LNCaP clone FGC (cell line): ENCODE results near the gene SP2.

Experiments
- DNase-seq: peaks from one replicate; pipeline ENCODE4 v3.0.0-alpha.2; 2011; ENCODE audit warnings: low read depth
- H3K4me3 ChIP-seq: 2 replicates; pipeline ENCODE4 v1.5.1; 2011; ENCODE audit warnings: mild to moderate bottlenecking, low read depth, low read length, control low read depth
- CTCF ChIP-seq: IDR thresholded peaks from 2 replicates; pipeline ENCODE4 v1.5.1; 2012; ENCODE audit warnings: mild to moderate bottlenecking; ENCODE audit not compliant: control insufficient read depth, insufficient read depth; ENCODE audit errors: extremely low read depth

SP2 gene

DNA sequence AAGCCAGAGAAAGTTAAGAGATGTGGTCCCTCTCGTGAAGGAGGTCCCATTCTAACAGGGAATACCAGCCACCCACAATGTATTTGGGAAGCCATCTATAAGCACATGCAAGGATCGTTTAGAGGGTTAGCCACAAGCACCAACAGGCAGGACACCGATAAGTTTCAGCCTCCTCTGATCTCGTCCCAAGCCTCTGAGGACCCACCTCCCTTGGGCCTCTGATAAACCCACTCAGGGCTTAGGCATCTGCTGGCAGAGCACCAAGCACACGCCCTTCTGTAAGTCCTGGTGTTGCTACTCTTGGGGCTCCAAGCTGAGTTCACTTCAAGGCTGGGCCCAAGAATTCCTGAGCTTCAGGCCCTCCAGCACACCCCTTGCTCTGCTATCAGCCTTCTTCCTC, 39.9 kb downstream of the SP2 start:
- TF ChIP-seq CTCF: no peak

DNA sequence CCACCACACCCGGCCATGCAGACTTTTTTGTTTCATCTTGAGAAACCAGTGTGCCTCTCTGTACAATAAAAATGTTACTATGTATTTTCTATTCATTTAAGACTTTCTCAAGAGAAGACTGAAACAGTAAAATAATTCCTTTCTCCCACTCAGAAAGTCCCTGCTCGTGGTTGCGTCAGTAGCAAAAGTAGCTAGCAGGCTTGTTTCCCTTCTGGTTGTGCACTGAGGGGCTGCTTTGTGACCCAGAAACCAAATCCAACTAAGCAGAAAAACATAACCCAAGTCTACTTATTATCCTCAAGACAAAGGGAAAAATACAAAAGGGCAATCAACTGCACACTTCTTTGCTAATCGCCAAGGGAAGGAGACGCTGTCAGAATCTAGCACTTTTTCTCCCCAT, 41.9 kb downstream of the SP2 start:
- H3K4me3 ChIP-seq: no peak overlapping the region
- TF ChIP-seq CTCF: no peak
- DNase-seq: no peak

More for the DNA sequence above, 39.9 kb downstream of the SP2 start:
- DNase-seq: no peak
- no peak overlapping the region for H3K4me3 ChIP-seq

DNA sequence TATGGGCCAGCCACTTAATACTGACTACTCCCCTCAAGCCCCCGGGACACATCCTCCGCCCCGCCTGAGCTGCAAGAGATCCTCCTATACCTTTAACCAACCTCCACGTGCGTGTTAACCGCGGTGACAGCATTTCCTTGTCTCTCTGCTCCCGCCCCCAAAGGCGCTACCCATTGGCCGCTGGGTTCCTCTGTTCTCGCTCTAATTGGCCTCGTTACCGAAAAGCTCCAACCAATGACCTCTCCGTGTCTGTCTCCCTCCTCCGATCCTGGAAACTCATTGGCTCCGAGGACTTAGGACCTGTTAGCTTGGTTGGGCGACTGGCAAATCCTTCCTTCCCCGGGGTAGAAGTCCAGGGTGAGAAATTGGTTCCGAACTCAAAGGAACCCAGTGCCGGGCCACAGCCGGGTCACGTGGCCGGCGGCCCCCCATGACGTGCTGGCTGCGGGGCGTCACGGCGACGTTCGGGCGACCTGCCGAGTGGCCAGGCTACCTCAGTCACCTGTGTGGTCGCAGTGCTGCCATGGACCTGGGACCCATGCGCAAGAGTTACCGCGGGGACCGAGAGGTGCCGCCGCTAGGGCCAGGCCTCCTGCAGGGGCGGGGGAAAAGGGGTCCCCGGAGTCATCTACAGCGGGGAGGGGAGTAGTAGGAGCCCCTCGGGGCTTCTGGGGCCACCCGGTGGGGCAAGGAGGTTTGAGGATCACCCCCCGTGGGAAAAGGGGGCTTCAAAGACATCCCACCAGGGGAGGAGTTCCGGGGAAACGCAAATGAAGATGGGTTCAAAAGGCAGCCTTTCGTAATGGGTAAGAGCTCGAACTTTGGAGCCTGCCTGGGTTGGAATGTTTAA, 45.4 kb downstream of the SP2 start, which contains the start of gene PNPO:
Gene PNPO, plus strand, starts transcription at position 326 of the 850 bp plus-strand sequence. Its CDS starts 105 bp downstream, at position 431.
- DNase-seq: peak; percentile 99
- TF ChIP-seq CTCF: no peak
- H3K4me3 ChIP-seq: peak within 1 kb of the TSS; percentile 98

DNA sequence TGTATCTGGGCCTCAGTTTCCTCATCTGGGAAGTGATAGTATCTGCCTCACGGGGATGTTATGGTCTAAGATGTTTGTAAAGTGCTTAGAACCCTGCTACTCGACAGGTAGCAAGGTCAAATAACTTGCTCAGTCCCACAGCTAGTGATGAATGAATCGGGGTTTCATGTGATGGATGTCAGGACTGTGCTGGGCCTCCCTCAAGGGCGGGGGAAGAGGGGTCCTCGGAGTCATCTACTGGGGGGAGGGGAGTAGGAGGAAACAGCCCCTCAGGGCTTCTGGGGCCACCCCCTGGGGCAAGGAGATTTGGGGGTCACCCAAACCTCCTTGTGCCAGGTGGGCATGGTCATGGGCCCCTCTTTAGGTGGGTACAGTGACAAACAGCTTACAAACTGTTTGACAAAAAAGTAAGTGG, 46.1 kb downstream of the SP2 start:
- peak overlapping the region; percentile 98 for H3K4me3 ChIP-seq
- no peak for DNase-seq
- no peak for TF ChIP-seq CTCF

GRCh38 chr17:47942568-47942967, 46.5 kb downstream of the SP2 start:
- TF ChIP-seq CTCF: no peak
- DNase-seq: no peak
- peak overlapping the region; percentile 98 for H3K4me3 ChIP-seq

- no peak overlapping the region for H3K4me3 ChIP-seq
- TF ChIP-seq CTCF: no peak
- DNase-seq: no peak
Measured at GRCh38 chr17:47945080-47945479, 49.0 kb downstream of the SP2 start.
